B cell (primary cell): ENCODE measurements around the gene STBD1. TPM values are rescaled to one million over a fixed set of nuclear protein-coding genes. Genes with fewer than 3 reads are reported as not detected.

ENCODE experiments used
- ATAC-seq: fragments of 200-7000 bp; cut with Tn5 transposase; one replicate; pipeline ENCODE4 v1.10.0; 2021; ENCODE audit warnings: low read depth, mild to moderate bottlenecking, moderate number of reproducible peaks, moderate library complexity
- CTCF ChIA-PET: fragments of 350-600 bp; sonication (Branson Sonifier 250); formaldehyde crosslinking; loops from one replicate; lab custom pipeline; 2021; ENCODE audit warnings: antibody characterized with exemption, inconsistent platforms; lab: Charles Lee
- POLR2A ChIA-PET: fragments of 350-600 bp; sonication (Branson Sonifier 250); formaldehyde crosslinking; loops from one replicate; lab custom pipeline; 2021; ENCODE audit warnings: antibody characterized with exemption; lab: Charles Lee
- DNase-seq: peaks from one replicate; pipeline ENCODE4 v3.0.0; 2013
- H2AFZ ChIP-seq: 2 replicates; pipeline ENCODE4 v1.6.1; 2012; ENCODE audit warnings: mild to moderate bottlenecking, low read depth, low read length; ENCODE audit not compliant: insufficient read depth, poor library complexity, severe bottlenecking
- H3K27ac ChIP-seq, 2 donors: 1 replicate in 1 of 2; 2 replicates in 1 of 2; pipeline ENCODE4 v1.5.1; 2012 to 2013; ENCODE audit warnings: low read length in 2 of 2, mild to moderate bottlenecking in 2 of 2, moderate library complexity in 1 of 2
- H3K27me3 ChIP-seq, 4 experiments: fragments of 200-600 bp in 1 of 4; sonication (generic) in 1 of 4; replicated peaks in 1 of 4; 1 replicate in 2 of 4; 2 replicates in 2 of 4; pipeline versions ENCODE4 v1.6.1 to v1.7.0; 2013 to 2016; ENCODE audit warnings: low read length in 3 of 4, mild to moderate bottlenecking in 2 of 4, mixed read lengths in 1 of 4, moderate library complexity in 1 of 4; ENCODE audit not compliant: insufficient read depth in 4 of 4, control insufficient read depth in 3 of 4; ENCODE audit errors: control extremely low read depth in 1 of 4
- H3K36me3 ChIP-seq, 2 experiments: replicated peaks in 1 of 2; 1 replicate in 1 of 2; 2 replicates in 1 of 2; pipeline versions ENCODE4 v1.6.1 to v1.7.1; 2013; ENCODE audit warnings: low read length in 1 of 2; ENCODE audit not compliant: insufficient read depth in 2 of 2, control insufficient read depth in 1 of 2; ENCODE audit errors: control extremely low read depth in 1 of 2, extremely low read depth in 1 of 2
- H3K4me1 ChIP-seq, 2 donors: fragments of 200-600 bp in 1 of 2; sonication (generic) in 1 of 2; 1 replicate in 1 of 2; 2 replicates in 1 of 2; pipeline versions ENCODE4 v1.5.1 to v1.6.1; 2013 to 2017; ENCODE audit warnings: low read length in 2 of 2; ENCODE audit not compliant: control insufficient read depth in 2 of 2, insufficient read depth in 2 of 2
- H3K4me2 ChIP-seq: replicated peaks from 2 replicates; pipeline ENCODE3; 2012; ENCODE audit warnings: mild to moderate bottlenecking, low read depth, low read length; ENCODE audit not compliant: poor library complexity, severe bottlenecking
- H3K4me3 ChIP-seq, 5 experiments: fragments of 200-600 bp in 1 of 5; sonication (generic) in 1 of 5; 1 replicate in 3 of 5; 2 replicates in 2 of 5; pipeline versions ENCODE4 v1.5.1 to v1.7.0; 2011 to 2016; ENCODE audit warnings: low read length in 4 of 5, mild to moderate bottlenecking in 4 of 5, low read depth in 2 of 5, control low read depth in 1 of 5, moderate library complexity in 1 of 5; ENCODE audit not compliant: insufficient read depth in 1 of 5; ENCODE audit errors: control extremely low read depth in 1 of 5, extremely low read depth in 1 of 5
- H3K79me2 ChIP-seq: fragments of 200-600 bp; sonication (generic); one replicate; pipeline ENCODE4 v1.6.0; 2016; ENCODE audit warnings: low read length; ENCODE audit not compliant: control insufficient read depth, insufficient read depth
- H3K9ac ChIP-seq: fragments of 200-600 bp; sonication (generic); 2 replicates; pipeline ENCODE4 v1.6.1; 2017; ENCODE audit warnings: mild to moderate bottlenecking, low read length, moderate library complexity
- H3K9me3 ChIP-seq, 3 donors: one replicate each; pipeline versions ENCODE4 v1.6.1 to v1.7.1; 2013; ENCODE audit warnings: low read length in 2 of 3; ENCODE audit not compliant: control insufficient read depth in 2 of 3, insufficient read depth in 1 of 3; ENCODE audit errors: control extremely low read depth in 1 of 3
- H4K20me1 ChIP-seq: 2 replicates; pipeline ENCODE4 v1.6.0; 2012; ENCODE audit warnings: mild to moderate bottlenecking, low read length; ENCODE audit not compliant: insufficient read depth, control insufficient read depth, poor library complexity, severe bottlenecking
- H3K27ac Mint-ChIP-seq: one replicate; pipeline ENCODE4 v1.8.0; 2021; ENCODE audit warnings: mixed read lengths
- H3K27me3 Mint-ChIP-seq: one replicate; pipeline ENCODE4 v1.8.0; 2021; ENCODE audit warnings: mixed read lengths
- H3K4me1 Mint-ChIP-seq: one replicate; pipeline ENCODE4 v1.8.0; 2021; ENCODE audit warnings: mixed read lengths
- H3K4me3 Mint-ChIP-seq: one replicate; pipeline ENCODE4 v1.8.0; 2021; ENCODE audit warnings: mixed read lengths
- H3K9me3 Mint-ChIP-seq: one replicate; pipeline ENCODE4 v1.8.0; 2022; ENCODE audit warnings: mixed read lengths; ENCODE audit not compliant: insufficient read depth
- EZH2 ChIP-seq: IDR thresholded peaks from 2 replicates; pipeline ENCODE4 v1.6.1; 2012; ENCODE audit warnings: borderline replicate concordance, low read depth, mild to moderate bottlenecking, moderate library complexity, low read length; ENCODE audit not compliant: insufficient read depth, poor library complexity, severe bottlenecking
- WGBS: methylation state at CpG from one replicate; pipeline ENCODE4 v1.1.5; 2013; ENCODE audit warnings: missing lambda C conversion rate; ENCODE audit not compliant: insufficient coverage; 5-methylcytosine and 5-hydroxymethylcytosine counted together
- intact Hi-C: fragments of 100-400 bp; cut with micrococcal nuclease; formaldehyde crosslinking; loops from one replicate; pipeline ENCODE4 v1.10.0; 2022
- polyA plus RNA-seq: library from polyadenylated mRNA; depleted of rRNA; stranded (reverse); fragments of >200 nt; gene quantifications from 2 replicates; pipeline ENCODE4 v1.2.3, GENCODE V29; 2012
- total RNA-seq, 2 donors: library from RNA; stranded (reverse); fragments of 120-200 nt in 1 of 2; gene quantifications; 1 replicate in 1 of 2; 2 replicates in 1 of 2; pipeline versions ENCODE4 v1.2.3 to v1.2.4, GENCODE V29; 2013 to 2022
- TF ChIP-seq, protein P1 (sequence below): fragments of 200-600 bp; IDR thresholded peaks from one replicate; pipeline ENCODE4 v1.8.0; 2022; ENCODE audit warnings: antibody characterized with exemption, mild to moderate bottlenecking

Gene STBD1
- total and polyA plus RNA-seq, 2 donors (not counting 1 experiment from before 2014, with no cell fraction given): not detected

- 84% methylated on average over 6 of the region's 7 CpGs for WGBS
- H3K4me3 Mint-ChIP-seq: no peak overlapping the region
- Histone ChIP-seq H4K20me1 (no peaks in the 10 kb centered on the region), H3K79me2 (no peaks in the 10 kb centered on the region), H3K4me1 (no peaks in the 10 kb centered on the region), H3K4me2 (no peak overlapping the region), H3K27ac (no peak overlapping the region), H3K36me3 (no peaks in the 10 kb centered on the region), H3K27me3 (peaks cover 0 to 4% (median 0%) of the 10 kb centered on the region in 4 experiments), H3K4me3 (no peak overlapping the region), H2AFZ (no peak overlapping the region), H3K9ac (no peak overlapping the region), H3K9me3 (peaks cover 1 to 11% (median 3%) of the 10 kb centered on the region in 3 donors)
- DNase-seq (no peak), ATAC-seq (no peak)
- intact Hi-C loops: no loop called here
- H3K4me1 Mint-ChIP-seq: no peaks in the 10 kb centered on the region
- no peak overlapping the region for H3K27ac Mint-ChIP-seq
- TF ChIP-seq EZH2: no peak
- TF ChIP-seq, protein P1, sequence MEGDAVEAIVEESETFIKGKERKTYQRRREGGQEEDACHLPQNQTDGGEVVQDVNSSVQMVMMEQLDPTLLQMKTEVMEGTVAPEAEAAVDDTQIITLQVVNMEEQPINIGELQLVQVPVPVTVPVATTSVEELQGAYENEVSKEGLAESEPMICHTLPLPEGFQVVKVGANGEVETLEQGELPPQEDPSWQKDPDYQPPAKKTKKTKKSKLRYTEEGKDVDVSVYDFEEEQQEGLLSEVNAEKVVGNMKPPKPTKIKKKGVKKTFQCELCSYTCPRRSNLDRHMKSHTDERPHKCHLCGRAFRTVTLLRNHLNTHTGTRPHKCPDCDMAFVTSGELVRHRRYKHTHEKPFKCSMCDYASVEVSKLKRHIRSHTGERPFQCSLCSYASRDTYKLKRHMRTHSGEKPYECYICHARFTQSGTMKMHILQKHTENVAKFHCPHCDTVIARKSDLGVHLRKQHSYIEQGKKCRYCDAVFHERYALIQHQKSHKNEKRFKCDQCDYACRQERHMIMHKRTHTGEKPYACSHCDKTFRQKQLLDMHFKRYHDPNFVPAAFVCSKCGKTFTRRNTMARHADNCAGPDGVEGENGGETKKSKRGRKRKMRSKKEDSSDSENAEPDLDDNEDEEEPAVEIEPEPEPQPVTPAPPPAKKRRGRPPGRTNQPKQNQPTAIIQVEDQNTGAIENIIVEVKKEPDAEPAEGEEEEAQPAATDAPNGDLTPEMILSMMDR: no peak
- peaks cover 14% of the 10 kb centered on the region for H3K9me3 Mint-ChIP-seq
- CTCF ChIA-PET: interaction anchor here (0.7 kb wide), 1 partner anchor 136 kb away, joined by 3 read pairs; no protein-coding TSS in a partner anchor
- H3K27me3 Mint-ChIP-seq: peaks cover 34% of the 10 kb centered on the region
- POLR2A ChIA-PET: no interaction called here
Observed at GRCh38 chr4:76315267-76315918, 8.9 kb downstream of the STBD1 start.

DNA sequence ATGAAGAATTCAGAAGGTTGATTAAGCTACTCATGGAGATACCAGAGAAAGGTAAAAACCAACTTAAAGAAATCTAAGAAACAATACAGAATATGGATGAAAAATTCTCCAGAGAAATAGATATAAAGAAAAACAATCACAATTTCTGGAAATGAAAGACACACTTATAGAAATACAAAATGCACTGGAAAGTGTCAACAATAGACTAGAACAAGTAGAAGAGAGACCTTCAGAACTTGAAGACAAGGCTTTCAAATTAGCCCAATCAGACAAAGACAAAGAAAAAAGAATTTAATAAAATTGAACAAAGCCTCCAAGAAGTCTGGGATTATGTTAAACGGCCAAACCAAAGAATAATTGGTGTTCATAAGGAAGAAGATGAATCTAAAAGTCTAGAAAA, 9.6 kb downstream of the STBD1 start:
- no peak overlapping the region for H3K27ac ChIP-seq
- no CpG with 5 or more reads among the region's 1 CpG for WGBS
- TF ChIP-seq, protein P1: no peak
- no peak for TF ChIP-seq EZH2
- H3K4me3 Mint-ChIP-seq: no peak overlapping the region
- H3K4me3 ChIP-seq: no peak overlapping the region
- H3K27me3 ChIP-seq: peaks cover 0 to 4% (median 0%) of the 10 kb centered on the region in 4 experiments
- H3K27ac Mint-ChIP-seq: no peak overlapping the region
- H3K4me2 ChIP-seq: no peak overlapping the region
- H4K20me1 ChIP-seq: no peaks in the 10 kb centered on the region
- ChIA-PET CTCF (no interaction called here), POLR2A (no interaction called here)
- DNase-seq: no peak
- H3K9me3 Mint-ChIP-seq: peaks cover 19% of the 10 kb centered on the region
- H3K9ac ChIP-seq: no peak overlapping the region
- intact Hi-C loops: no loop called here
- H3K36me3 ChIP-seq: no peaks in the 10 kb centered on the region
- H3K79me2 ChIP-seq: no peaks in the 10 kb centered on the region
- no peak for ATAC-seq
- no peaks in the 10 kb centered on the region for H3K4me1 Mint-ChIP-seq
- no peaks in the 10 kb centered on the region for H3K4me1 ChIP-seq
- no peak overlapping the region for H2AFZ ChIP-seq
- H3K27me3 Mint-ChIP-seq: peaks cover 36% of the 10 kb centered on the region
- H3K9me3 ChIP-seq: peaks cover 1 to 11% (median 3%) of the 10 kb centered on the region in 3 donors
